HepG2 (cell line): ENCODE measurements around the gene JSRP1. TPM values are rescaled to one million over a fixed set of nuclear protein-coding genes. Genes with fewer than 3 reads are reported as not detected.
A peak's percentile ranks its signal among the peaks of the same experiment; 100 is the strongest.

Experiments used
- ETV5 ChIP-seq: IDR thresholded peaks from 2 replicates; pipeline ENCODE4 v1.6.1; 2018; ENCODE audit warnings: missing biosample characterization, missing genetic modification reagents, inconsistent platforms, borderline replicate concordance
- FOSL1 ChIP-seq: sonication (generic); formaldehyde crosslinking; IDR thresholded peaks from 2 replicates; pipeline ENCODE4 v1.9.0; 2021; ENCODE audit warnings: missing genetic modification reagents, borderline replicate concordance
- FOXO4 ChIP-seq: sonication (generic); formaldehyde crosslinking; conservative IDR thresholded peaks from 2 replicates; pipeline ENCODE4 v1.8.1; 2023; ENCODE audit warnings: missing genetic modification reagents
- GABPB1 ChIP-seq: IDR thresholded peaks from 2 replicates; pipeline ENCODE4 v1.6.1; 2016; ENCODE audit warnings: mild to moderate bottlenecking, missing genetic modification reagents, moderate library complexity, missing compliant biosample characterization
- GLMP ChIP-seq: sonication (generic); formaldehyde crosslinking; IDR thresholded peaks from 2 replicates; pipeline ENCODE4 v1.9.0; 2021; ENCODE audit warnings: missing genetic modification reagents, mild to moderate bottlenecking, borderline replicate concordance
- HNRNPL ChIP-seq: fragments of 200-400 bp; formaldehyde crosslinking; IDR thresholded peaks from 2 replicates; pipeline ENCODE4 v1.6.1; 2017; ENCODE audit warnings: mild to moderate bottlenecking, low read depth, low read length
- HOXA9 ChIP-seq: sonication (generic); formaldehyde crosslinking; IDR thresholded peaks from 2 replicates; pipeline ENCODE4 v1.8.1; 2022; ENCODE audit warnings: missing genetic modification reagents, mild to moderate bottlenecking, moderate library complexity, borderline replicate concordance
- HOXD1 ChIP-seq: sonication (generic); formaldehyde crosslinking; IDR thresholded peaks from 2 replicates; pipeline ENCODE4 v1.5.0; 2020; ENCODE audit warnings: missing genetic modification reagents
- NCOR1 ChIP-seq: fragments of 200-600 bp; sonication (generic); IDR thresholded peaks from 2 replicates; pipeline ENCODE4 v1.7.0; 2017; ENCODE audit warnings: antibody characterized with exemption, low read length, borderline replicate concordance
- NR0B2 ChIP-seq: sonication (generic); formaldehyde crosslinking; IDR thresholded peaks from 2 replicates; pipeline ENCODE4 v1.4.0; 2020; ENCODE audit warnings: mild to moderate bottlenecking, missing genetic modification reagents
- NRL ChIP-seq: sonication (generic); formaldehyde crosslinking; IDR thresholded peaks from 2 replicates; pipeline ENCODE4 v1.5.0; 2020; ENCODE audit warnings: missing genetic modification reagents, mild to moderate bottlenecking, moderate library complexity, borderline replicate concordance
- POLR2AphosphoS5 ChIP-seq: IDR thresholded peaks from 2 replicates; pipeline ENCODE4 v1.6.1; 2012; ENCODE audit warnings: low read depth, low read length
- SAP130 ChIP-seq: IDR thresholded peaks from 2 replicates; pipeline ENCODE4 v1.6.1; 2016; ENCODE audit warnings: low read depth
- SNAPC5 ChIP-seq: sonication (generic); formaldehyde crosslinking; IDR thresholded peaks from 2 replicates; pipeline ENCODE4 v1.8.1; 2023; ENCODE audit warnings: mild to moderate bottlenecking, missing genetic modification reagents, borderline replicate concordance
- TBX2 ChIP-seq: sonication (generic); formaldehyde crosslinking; IDR thresholded peaks from 2 replicates; pipeline ENCODE4 v1.5.0; 2020; ENCODE audit warnings: missing genetic modification reagents, mild to moderate bottlenecking, borderline replicate concordance
- TIGD3 ChIP-seq: sonication (generic); formaldehyde crosslinking; IDR thresholded peaks from 2 replicates; pipeline ENCODE4 v1.5.1; 2020; ENCODE audit warnings: mild to moderate bottlenecking, missing genetic modification reagents, borderline replicate concordance
- UBTF ChIP-seq: sonication (generic); formaldehyde crosslinking; IDR thresholded peaks from 2 replicates; pipeline ENCODE4 v1.4.0; 2020; ENCODE audit warnings: mild to moderate bottlenecking, missing genetic modification reagents
- YEATS4 ChIP-seq: sonication (generic); formaldehyde crosslinking; IDR thresholded peaks from 2 replicates; pipeline ENCODE4 v1.4.0; 2020; ENCODE audit warnings: missing genetic modification reagents, borderline replicate concordance
- ZMYM3 ChIP-seq: sonication (generic); formaldehyde crosslinking; IDR thresholded peaks from 2 replicates; pipeline ENCODE4 v1.5.1; 2020; ENCODE audit warnings: mild to moderate bottlenecking, missing genetic modification reagents
- ZNF597 ChIP-seq: sonication (generic); formaldehyde crosslinking; IDR thresholded peaks from 2 replicates; pipeline ENCODE4 v1.5.0; 2020; ENCODE audit warnings: missing genetic modification reagents
- ZNF678 ChIP-seq: sonication (generic); formaldehyde crosslinking; IDR thresholded peaks from 2 replicates; pipeline ENCODE4 v1.4.0; 2020; ENCODE audit warnings: mild to moderate bottlenecking, missing genetic modification reagents
- ZNF841 ChIP-seq: sonication (generic); formaldehyde crosslinking; IDR thresholded peaks from 2 replicates; pipeline ENCODE4 v1.8.1; 2023; ENCODE audit warnings: missing genetic modification reagents, borderline replicate concordance
- polyA plus RNA-seq, 8 experiments: library from polyadenylated mRNA; depleted of rRNA in 3 of 8; stranded (reverse) in 7 of 8; unstranded in 1 of 8; fragments of >200 nt; fragmentation: Illumina TruSeq in 4 of 8; extraction: Trizol in 4 of 8; gene quantifications; 2 replicates each; pipeline versions ENCODE4 v1.2.1 to v1.2.3, GENCODE V29; 2011 to 2016; ENCODE audit warnings: low read depth in 4 of 8, missing spikeins in 1 of 8, mixed read lengths in 1 of 8; ENCODE audit not compliant: insufficient read depth in 1 of 8
- total RNA-seq, 5 experiments: library from RNA; depleted of rRNA; stranded (reverse); fragments of >200 nt; fragmentation: Illumina TruSeq; extraction: Trizol; gene quantifications; 2 replicates each; pipeline ENCODE4 v1.2.3, GENCODE V29; 2016; ENCODE audit warnings: low read depth in 1 of 5

JSRP1 gene
- total and polyA plus RNA-seq, 2 of the 13 experiments (the other 11 are each of a cell fraction or from before 2014, with no cell fraction given) = 0.16 to 0.38 TPM

GRCh38 chr19:2278459-2279158, 22.4 kb upstream of the JSRP1 start (continued):
- TF ChIP-seq HOXD1 (CRISPR knock-in tag) = no peak
- no peak for TF ChIP-seq HOXA9 (CRISPR knock-in tag)
- TF ChIP-seq NRL (CRISPR knock-in tag) = no peak
- no peak for TF ChIP-seq SNAPC5 (CRISPR knock-in tag)
- TF ChIP-seq NR0B2 (CRISPR knock-in tag) = no peak
- no peak for TF ChIP-seq SAP130 (CRISPR knock-in tag)
- no peak for TF ChIP-seq ZNF841 (CRISPR knock-in tag)
- no peak for TF ChIP-seq TBX2 (CRISPR knock-in tag)
- TF ChIP-seq HNRNPL = peak; percentile 74; the same call in 1 of the 2 replicates
- no peak for TF ChIP-seq FOSL1
- no peak for TF ChIP-seq GABPB1 (CRISPR knock-in tag)
- TF ChIP-seq NCOR1 = no peak
- no peak for TF ChIP-seq FOXO4 (CRISPR knock-in tag)
- no peak for TF ChIP-seq YEATS4
- TF ChIP-seq TIGD3 (CRISPR knock-in tag) = no peak
- TF ChIP-seq GLMP (CRISPR knock-in tag) = no peak
- no peak for TF ChIP-seq POLR2AphosphoS5
- no peak for TF ChIP-seq ZNF678 (CRISPR knock-in tag)
- no peak for TF ChIP-seq ZMYM3 (CRISPR knock-in tag)
- no peak for TF ChIP-seq UBTF (CRISPR knock-in tag)
- no peak for TF ChIP-seq ZNF597
- TF ChIP-seq ETV5 (CRISPR knock-in tag) = no peak
